Cerebellar cortex (tissue), 1 donor: ENCODE results near the gene FAM72C.
"Not testable (repeated sequence)": the region's sequence is repeated elsewhere in the genome, so short reads cannot be mapped to it uniquely, and the experiment has no call there.

ENCODE experiments used
- DNase-seq: peaks from one replicate; pipeline ENCODE4 v3.0.0-alpha.2; 2015; ENCODE audit warnings: low spot score

Gene FAM72C

GRCh38 chr1:143984721-143985473 is 13.1 kb upstream of the FAM72C start:
- not testable (repeated sequence) for DNase-seq

GRCh38 chr1:143974416-143974815 is 2.6 kb upstream of the FAM72C start:
- not testable (repeated sequence) for DNase-seq

- DNase-seq = not testable (repeated sequence)
These were observed 2.2 kb upstream of the FAM72C start for GRCh38 chr1:143973876-143974414.

GRCh38 chr1:143972753-143973326 is 1.1 kb upstream of the FAM72C start:
- not testable (repeated sequence) for DNase-seq

- DNase-seq = not testable (repeated sequence)
These were observed 5.9 kb downstream of the FAM72C start for GRCh38 chr1:143965860-143966259.

- not testable (repeated sequence) for DNase-seq
These were observed 7.5 kb downstream of the FAM72C start for GRCh38 chr1:143964294-143964693.

GRCh38 chr1:143955930-143956329 is 15.9 kb downstream of the FAM72C start:
- DNase-seq = not testable (repeated sequence)

GRCh38 chr1:143952913-143953312 is 18.9 kb downstream of the FAM72C start:
- not testable (repeated sequence) for DNase-seq

- not testable (repeated sequence) for DNase-seq
These were observed 20.0 kb downstream of the FAM72C start for GRCh38 chr1:143951485-143952391.

GRCh38 chr1:143947749-143948148 is 24.0 kb downstream of the FAM72C start:
- DNase-seq = not testable (repeated sequence)

- not testable (repeated sequence) for DNase-seq
These were observed 26.5 kb downstream of the FAM72C start for GRCh38 chr1:143945253-143945652.

GRCh38 chr1:143944576-143945240 is 27.1 kb downstream of the FAM72C start:
- DNase-seq = not testable (repeated sequence)

GRCh38 chr1:143943319-143943978 is 28.3 kb downstream of the FAM72C start:
- DNase-seq = not testable (repeated sequence)

GRCh38 chr1:143942238-143942860 is 29.4 kb downstream of the FAM72C start:
- not testable (repeated sequence) for DNase-seq

- not testable (repeated sequence) for DNase-seq
These were observed 32.1 kb downstream of the FAM72C start for GRCh38 chr1:143939666-143940065.

- not testable (repeated sequence) for DNase-seq
These were observed 32.9 kb downstream of the FAM72C start for GRCh38 chr1:143938922-143939321.

- peak; percentile 66 for DNase-seq
These were observed 35.2 kb downstream of the FAM72C start for GRCh38 chr1:143936457-143937115.

GRCh38 chr1:143919127-143919526 is 52.7 kb downstream of the FAM72C start:
- DNase-seq = not testable (repeated sequence)

- not testable (repeated sequence) for DNase-seq
These were observed 53.2 kb downstream of the FAM72C start for GRCh38 chr1:143918552-143918951.

- not testable (repeated sequence) for DNase-seq
These were observed 58.1 kb downstream of the FAM72C start for GRCh38 chr1:143913705-143914104.
